ENCODE measurements around the gene PGLYRP1.
A peak's percentile ranks its signal among the peaks of the same experiment; 100 is the strongest.

PGLYRP1 gene

DNA sequence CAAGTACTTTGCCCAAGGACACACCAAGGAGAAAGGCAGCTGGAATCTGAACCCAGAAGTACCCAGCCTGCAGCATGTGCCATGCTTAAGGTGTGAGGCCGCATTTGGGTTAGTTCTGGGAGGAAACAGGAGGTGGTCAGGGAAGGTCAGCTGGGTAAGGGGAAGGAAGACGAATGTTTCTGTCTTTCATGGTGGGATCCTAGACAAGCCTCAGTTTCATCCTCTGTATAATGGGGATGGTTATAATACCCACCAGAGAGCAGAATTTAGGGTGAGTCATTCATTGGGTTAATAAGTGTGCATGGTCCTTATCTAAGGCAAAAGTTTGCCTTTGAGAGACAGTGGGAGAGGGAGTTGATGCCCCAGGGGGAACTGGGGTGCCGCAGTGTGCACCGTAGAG is 24.0 kb downstream of the PGLYRP1 start:
- TF ChIP-seq, protein P1, sequence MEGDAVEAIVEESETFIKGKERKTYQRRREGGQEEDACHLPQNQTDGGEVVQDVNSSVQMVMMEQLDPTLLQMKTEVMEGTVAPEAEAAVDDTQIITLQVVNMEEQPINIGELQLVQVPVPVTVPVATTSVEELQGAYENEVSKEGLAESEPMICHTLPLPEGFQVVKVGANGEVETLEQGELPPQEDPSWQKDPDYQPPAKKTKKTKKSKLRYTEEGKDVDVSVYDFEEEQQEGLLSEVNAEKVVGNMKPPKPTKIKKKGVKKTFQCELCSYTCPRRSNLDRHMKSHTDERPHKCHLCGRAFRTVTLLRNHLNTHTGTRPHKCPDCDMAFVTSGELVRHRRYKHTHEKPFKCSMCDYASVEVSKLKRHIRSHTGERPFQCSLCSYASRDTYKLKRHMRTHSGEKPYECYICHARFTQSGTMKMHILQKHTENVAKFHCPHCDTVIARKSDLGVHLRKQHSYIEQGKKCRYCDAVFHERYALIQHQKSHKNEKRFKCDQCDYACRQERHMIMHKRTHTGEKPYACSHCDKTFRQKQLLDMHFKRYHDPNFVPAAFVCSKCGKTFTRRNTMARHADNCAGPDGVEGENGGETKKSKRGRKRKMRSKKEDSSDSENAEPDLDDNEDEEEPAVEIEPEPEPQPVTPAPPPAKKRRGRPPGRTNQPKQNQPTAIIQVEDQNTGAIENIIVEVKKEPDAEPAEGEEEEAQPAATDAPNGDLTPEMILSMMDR (IDR thresholded peaks at IDR 0.05; ENCODE audit: low read depth, low read length, poor library complexity, severe bottlenecking), result no peak
- TF ChIP-seq EZH2phosphoT487 (IDR thresholded peaks at IDR 0.05; ENCODE audit: borderline replicate concordance, low read length), result no peak
- Histone ChIP-seq H3F3A (ENCODE audit: control insufficient read depth, insufficient read depth) (no peaks in the 10 kb centered on the region), H3K27me3 (ENCODE audit: control insufficient read depth, low read length) (no peaks in the 10 kb centered on the region), H4K20me1 (ENCODE audit: control insufficient read depth, insufficient read depth, low read depth, low read length) (peaks cover 5% of the 10 kb centered on the region; the same call in 1 of the 2 replicates), H3K9me2 (replicated peaks; ENCODE audit: control insufficient read depth, low read length) (no peaks in the 10 kb centered on the region), H3K4me1 (ENCODE audit: control insufficient read depth, low read length) (peaks cover 17% of the 10 kb centered on the region), H3K27ac (ENCODE audit: low read depth, low read length) (no peak overlapping the region), H3K36me3 (ENCODE audit: control insufficient read depth, low read length) (peaks cover 8% of the 10 kb centered on the region), H3K4me2 (ENCODE audit: low read length) (no peak overlapping the region), H3K4me3 (ENCODE audit: low read length) (no peak overlapping the region), H3K9me3 (ENCODE audit: control insufficient read depth, insufficient read depth, low read length) (no peaks in the 10 kb centered on the region), H3K79me2 (ENCODE audit: control insufficient read depth, low read length) (peaks cover 15% of the 10 kb centered on the region)

DNA sequence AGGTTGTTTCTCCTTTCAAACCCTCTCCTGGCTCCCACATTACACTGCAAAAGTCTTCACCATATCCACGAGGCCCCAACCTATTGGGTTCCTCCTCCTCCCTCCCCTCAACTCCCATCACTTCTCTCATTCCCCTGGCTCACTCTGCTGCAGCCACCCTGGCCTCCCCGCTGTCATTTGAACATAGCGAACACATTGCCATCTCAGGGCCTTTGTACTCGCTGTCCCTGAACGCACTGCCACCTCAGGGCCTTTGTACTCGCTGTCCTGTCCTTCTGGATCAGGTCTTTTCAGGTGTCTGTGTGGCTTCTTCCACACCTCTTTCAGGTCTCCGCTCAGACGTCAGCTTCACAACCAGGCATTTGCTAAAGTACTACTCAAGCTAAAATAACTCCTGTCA is 25.9 kb downstream of the PGLYRP1 start:
- peaks cover 17% of the 10 kb centered on the region for H3K4me1 ChIP-seq (ENCODE audit: control insufficient read depth, low read length)
- H3K36me3 ChIP-seq (ENCODE audit: control insufficient read depth, low read length), result peaks cover 8% of the 10 kb centered on the region
- no peaks in the 10 kb centered on the region for H3F3A ChIP-seq (ENCODE audit: control insufficient read depth, insufficient read depth)
- H3K79me2 ChIP-seq (ENCODE audit: control insufficient read depth, low read length), result peaks cover 15% of the 10 kb centered on the region
- H3K9me3 ChIP-seq (ENCODE audit: control insufficient read depth, insufficient read depth, low read length), result no peaks in the 10 kb centered on the region
- H3K9me2 ChIP-seq (replicated peaks; ENCODE audit: control insufficient read depth, low read length), result no peaks in the 10 kb centered on the region
- peaks cover 5% of the 10 kb centered on the region; the same call in 1 of the 2 replicates for H4K20me1 ChIP-seq (ENCODE audit: control insufficient read depth, insufficient read depth, low read depth, low read length)
- no peak overlapping the region for H3K27ac ChIP-seq (ENCODE audit: low read depth, low read length)
- H3K4me2 ChIP-seq (ENCODE audit: low read length), result no peak overlapping the region
- H3K4me3 ChIP-seq (ENCODE audit: low read length), result no peak overlapping the region
- TF ChIP-seq, protein P1 (IDR thresholded peaks at IDR 0.05; ENCODE audit: low read depth, low read length, poor library complexity, severe bottlenecking), result no peak
- no peak for TF ChIP-seq EZH2phosphoT487 (IDR thresholded peaks at IDR 0.05; ENCODE audit: borderline replicate concordance, low read length)
- H3K27me3 ChIP-seq (ENCODE audit: control insufficient read depth, low read length), result no peaks in the 10 kb centered on the region

DNA sequence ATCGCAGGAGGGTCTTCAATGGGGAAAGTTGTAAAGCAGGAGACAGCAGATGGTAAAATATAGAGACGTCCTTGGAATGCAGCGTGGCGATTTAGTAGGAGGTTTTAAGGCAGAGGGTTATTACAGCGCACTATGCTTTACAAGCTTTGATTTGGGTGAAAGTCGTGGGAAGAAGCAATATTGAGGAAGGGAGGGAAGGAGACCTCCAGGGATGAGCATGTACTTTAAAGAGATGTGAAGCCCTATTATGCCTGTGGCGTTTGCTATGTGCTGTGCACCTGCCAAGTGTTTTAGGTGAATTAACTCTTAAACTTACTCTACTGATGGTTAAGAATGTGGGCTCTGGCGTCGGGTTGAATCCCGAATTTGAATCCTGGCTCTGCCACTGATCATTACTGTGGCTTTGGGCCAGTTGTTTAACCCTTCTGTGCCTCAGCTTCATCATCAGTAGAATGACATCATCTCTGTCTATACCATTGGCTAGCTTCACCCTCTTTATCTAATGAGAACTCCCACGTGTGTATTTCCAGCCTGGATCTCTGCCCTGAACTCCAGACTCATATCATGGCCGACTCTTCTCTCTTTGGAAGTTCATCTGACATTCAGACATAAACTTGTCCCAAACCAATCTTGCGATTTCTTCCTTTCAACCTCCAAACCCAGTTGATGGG is 27.0 kb downstream of the PGLYRP1 start:
- Histone ChIP-seq H3K79me2 (ENCODE audit: control insufficient read depth, low read length) (peaks cover 15% of the 10 kb centered on the region), H4K20me1 (ENCODE audit: control insufficient read depth, insufficient read depth, low read depth, low read length) (peaks cover 5% of the 10 kb centered on the region; the same call in 1 of the 2 replicates), H3K4me3 (ENCODE audit: low read length) (peak overlapping the region; percentile 87), H3K27me3 (ENCODE audit: control insufficient read depth, low read length) (no peaks in the 10 kb centered on the region), H3F3A (ENCODE audit: control insufficient read depth, insufficient read depth) (no peaks in the 10 kb centered on the region), H3K27ac (ENCODE audit: low read depth, low read length) (no peak overlapping the region), H3K9me3 (ENCODE audit: control insufficient read depth, insufficient read depth, low read length) (no peaks in the 10 kb centered on the region), H3K4me1 (ENCODE audit: control insufficient read depth, low read length) (peaks cover 17% of the 10 kb centered on the region), H3K4me2 (ENCODE audit: low read length) (peak overlapping the region; percentile 75), H3K9me2 (replicated peaks; ENCODE audit: control insufficient read depth, low read length) (no peaks in the 10 kb centered on the region), H3K36me3 (ENCODE audit: control insufficient read depth, low read length) (peaks cover 8% of the 10 kb centered on the region)
- TF ChIP-seq EZH2phosphoT487 (IDR thresholded peaks at IDR 0.05; ENCODE audit: borderline replicate concordance, low read length), result no peak
- TF ChIP-seq, protein P1 (IDR thresholded peaks at IDR 0.05; ENCODE audit: low read depth, low read length, poor library complexity, severe bottlenecking), result no peak

All from DOHH2 (cell line).